ENCODE data around the gene BLTP2.
"Not testable (repeated sequence)": the region's sequence is repeated elsewhere in the genome, so short reads cannot be mapped to it uniquely, and the experiment has no call there.

- not testable (repeated sequence) for TF ChIP-seq CTCF (IDR thresholded peaks at IDR 0.05; ENCODE audit: poor library complexity); EZH2 (IDR thresholded peaks at IDR 0.05; ENCODE audit: borderline replicate concordance); EZH2phosphoT487 (IDR thresholded peaks at IDR 0.05; ENCODE audit: low read depth, severe bottlenecking, unreplicated experiment)
These were observed 40.9 kb downstream of the BLTP2 start for GRCh38 chr17:28604031-28604430.
